Measurements from ENCODE around the gene TNFAIP2.
"Not testable (repeated sequence)": the region's sequence is repeated elsewhere in the genome, so short reads cannot be mapped to it uniquely, and the experiment has no call there.

The TNFAIP2 gene

DNA sequence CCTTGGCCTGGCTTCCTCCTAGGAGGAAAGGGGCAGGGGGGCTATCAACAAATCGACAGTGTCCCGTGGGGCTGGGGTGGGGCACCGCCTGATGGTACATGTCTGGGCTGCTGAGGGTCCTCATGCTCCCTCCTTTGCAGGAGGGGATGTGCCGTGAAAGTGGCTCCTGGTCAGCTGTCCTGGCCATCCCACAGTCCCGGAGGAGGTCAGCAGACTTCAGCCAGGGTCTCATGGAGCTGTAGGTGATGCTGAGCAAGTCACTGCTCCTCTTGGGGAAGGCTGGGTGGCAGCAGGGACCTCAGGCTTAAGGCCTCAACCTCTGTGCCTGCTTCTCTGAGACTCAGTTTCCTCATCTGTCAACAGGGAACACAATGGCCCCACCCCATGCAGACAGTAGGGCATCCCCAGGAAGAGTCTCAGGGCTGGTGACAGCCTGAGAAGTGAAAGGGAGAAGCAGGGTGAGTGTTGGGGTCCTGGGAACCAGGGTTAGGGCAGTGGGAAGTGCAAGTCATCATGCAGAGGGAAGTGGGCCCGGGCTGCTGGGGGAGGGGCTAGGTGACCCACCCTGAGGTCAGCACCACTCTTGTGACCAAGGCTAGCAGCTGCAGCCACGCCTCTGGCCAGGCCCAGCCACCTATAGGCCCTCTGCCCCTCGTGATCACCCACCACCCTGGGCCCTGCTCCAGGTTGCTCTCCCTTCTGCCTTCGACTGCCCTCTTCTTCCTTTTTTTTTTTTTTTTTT, 4.4 kb upstream of the TNFAIP2 start:
- DNase-seq (ENCODE audit: low spot score in 2 of 2), result no peak
- Histone ChIP-seq H3K36me3 (replicated peaks) (no peaks in the 10 kb centered on the region), H3K27me3 (ENCODE audit: low read depth) (no peaks in the 10 kb centered on the region), H3K4me1 (peaks cover 9% of the 10 kb centered on the region), H3K4me3 (no peak overlapping the region), H3K9me3 (no peaks in the 10 kb centered on the region)
- in situ Hi-C loops (cut with MboI; ENCODE audit: low sequenced_read_pairs), result no loop called here

DNA sequence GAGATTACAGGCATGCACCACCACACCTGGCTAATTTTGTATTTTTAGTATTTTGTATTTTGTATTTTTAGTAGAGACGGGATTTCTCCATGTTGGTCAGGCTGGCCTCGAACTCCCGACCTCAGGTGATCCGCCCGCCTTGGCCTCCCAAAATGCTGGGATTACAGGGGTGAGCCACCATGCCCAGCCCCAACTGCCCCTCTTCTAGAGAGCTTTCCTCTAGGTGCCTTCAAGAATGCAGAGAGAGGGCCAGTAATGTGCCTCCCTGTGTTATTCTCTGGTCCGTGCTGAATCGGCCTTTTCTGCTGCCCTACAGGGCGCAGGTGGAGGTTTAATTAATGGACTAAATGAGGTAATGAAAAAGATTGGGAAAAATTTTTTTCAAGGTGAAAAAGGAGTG, 3.7 kb upstream of the TNFAIP2 start:
- H3K27me3 ChIP-seq (ENCODE audit: low read depth); in situ Hi-C loops (cut with MboI; ENCODE audit: low sequenced_read_pairs); H3K4me3 ChIP-seq; H3K36me3 ChIP-seq (replicated peaks); DNase-seq (ENCODE audit: low spot score in 2 of 2); H3K9me3 ChIP-seq: not testable (repeated sequence)
- H3K4me1 ChIP-seq, result peaks cover 11% of the 10 kb centered on the region

DNA sequence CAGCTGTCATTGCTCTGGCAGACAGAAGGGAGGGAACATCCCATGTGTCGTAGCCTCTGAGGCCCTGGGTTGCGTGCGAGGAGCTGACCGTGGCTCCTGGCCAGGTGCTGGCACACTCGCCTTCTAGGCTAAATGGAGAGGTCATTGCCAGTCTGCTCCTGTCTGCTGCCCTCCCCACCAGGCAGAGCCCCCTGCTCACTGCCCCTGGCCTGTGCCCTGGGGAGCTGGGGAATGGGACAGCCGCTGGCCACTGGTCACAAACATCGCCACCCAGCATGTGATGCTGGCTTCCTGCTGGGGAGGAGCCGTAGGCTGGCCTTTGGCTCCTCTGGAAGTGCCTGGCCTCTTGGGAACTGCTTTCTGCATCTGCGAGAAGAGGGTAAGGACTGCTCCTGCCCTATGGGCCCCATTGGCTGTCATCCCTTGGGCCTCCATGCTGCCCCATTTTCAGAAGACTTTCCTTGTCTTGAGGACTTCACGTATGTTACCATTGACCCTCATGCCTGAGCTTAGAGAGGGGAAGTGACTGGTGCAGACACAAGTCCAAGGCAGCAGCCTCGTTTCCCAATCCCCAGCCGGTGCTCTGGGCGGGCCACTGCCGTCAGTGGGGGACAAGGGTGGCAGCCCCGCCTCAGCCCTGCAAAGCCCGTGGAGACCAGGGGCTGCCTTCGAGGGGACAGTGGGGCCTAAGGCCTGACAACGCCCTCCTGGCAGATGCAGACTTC, 2.0 kb upstream of the TNFAIP2 start:
- Histone ChIP-seq H3K9me3 (no peaks in the 10 kb centered on the region; the same call in 1 of the 2 replicates), H3K36me3 (replicated peaks) (no peaks in the 10 kb centered on the region), H3K27me3 (ENCODE audit: low read depth) (no peaks in the 10 kb centered on the region), H3K4me1 (peaks cover 11% of the 10 kb centered on the region), H3K4me3 (no peak overlapping the region)
- in situ Hi-C loops (cut with MboI; ENCODE audit: low sequenced_read_pairs), result no loop called here
- no peak for DNase-seq (ENCODE audit: low spot score in 2 of 2)

DNA sequence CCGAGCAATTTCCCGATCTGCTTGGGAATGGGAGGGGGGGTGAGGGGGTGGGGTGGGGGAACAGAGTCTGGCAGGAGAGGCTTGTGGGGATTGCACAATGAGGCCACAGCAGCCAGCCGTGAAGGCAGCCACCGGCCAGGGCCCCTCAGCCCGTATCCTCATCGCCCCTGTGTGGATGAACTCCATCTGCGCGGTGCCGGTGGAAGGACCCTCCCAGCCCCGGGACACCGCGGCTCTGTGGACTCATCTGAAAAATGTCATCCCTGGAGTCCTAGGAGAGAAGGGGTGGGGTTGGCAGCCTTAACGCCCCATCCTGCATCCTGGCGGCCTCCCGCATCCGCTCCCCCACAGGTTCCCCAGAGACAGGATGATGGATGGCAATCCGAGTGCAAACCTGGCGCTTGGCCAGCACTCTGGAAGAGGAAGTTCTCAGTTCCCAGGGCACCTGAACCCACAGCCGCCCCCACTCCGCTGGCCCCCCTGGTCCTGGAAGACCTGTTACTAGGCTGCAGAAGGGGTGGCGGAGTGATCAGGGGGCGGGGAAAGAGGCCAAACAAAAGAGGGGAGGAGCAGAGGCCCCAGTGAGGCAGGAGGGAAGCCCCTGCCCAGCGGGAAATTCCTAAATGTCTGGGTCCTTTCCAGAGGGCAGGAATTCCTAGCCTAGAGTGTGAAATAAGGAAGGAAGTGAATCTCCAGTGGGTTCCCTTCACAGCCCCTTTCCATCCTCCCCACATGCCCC, 1.2 kb upstream of the TNFAIP2 start:
- Histone ChIP-seq H3K9me3 (no peaks in the 10 kb centered on the region; the same call in 1 of the 2 replicates), H3K27me3 (ENCODE audit: low read depth) (no peaks in the 10 kb centered on the region), H3K4me3 (no peak overlapping the region), H3K36me3 (replicated peaks) (no peaks in the 10 kb centered on the region), H3K4me1 (peaks cover 11% of the 10 kb centered on the region)
- DNase-seq (ENCODE audit: low spot score in 2 of 2), result peak; percentile 24 to 82
- in situ Hi-C loops (cut with MboI; ENCODE audit: low sequenced_read_pairs), result no loop called here

DNA sequence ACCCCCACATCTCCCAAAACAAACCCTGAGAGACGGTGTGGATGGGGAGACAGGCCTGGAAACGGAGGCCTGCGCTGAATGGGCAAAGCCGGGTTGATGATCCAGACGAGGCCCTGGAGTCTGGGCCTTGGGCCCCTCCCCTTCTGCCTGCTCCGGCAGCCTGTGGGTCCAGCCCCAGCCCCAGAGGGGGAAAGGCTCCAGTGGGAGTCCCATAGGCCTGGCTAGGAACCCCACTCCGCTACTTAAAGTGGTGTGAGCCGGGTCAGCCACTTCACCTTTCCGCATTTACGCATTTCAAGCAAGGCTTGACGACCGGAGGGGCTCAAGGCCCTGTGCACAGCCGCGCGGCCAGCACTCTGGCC, 695 bp upstream of the TNFAIP2 start:
- no peaks in the 10 kb centered on the region; the same call in 1 of the 2 replicates for H3K9me3 ChIP-seq
- H3K27me3 ChIP-seq (ENCODE audit: low read depth), result no peaks in the 10 kb centered on the region
- peak in 1 of 2 experiments; percentile 52 for DNase-seq (ENCODE audit: low spot score in 2 of 2)
- peak overlapping the region; percentile 46 for H3K4me3 ChIP-seq
- H3K4me1 ChIP-seq, result peaks cover 11% of the 10 kb centered on the region
- no peaks in the 10 kb centered on the region for H3K36me3 ChIP-seq (replicated peaks)
- in situ Hi-C loops (cut with MboI; ENCODE audit: low sequenced_read_pairs), result no loop called here

DNA sequence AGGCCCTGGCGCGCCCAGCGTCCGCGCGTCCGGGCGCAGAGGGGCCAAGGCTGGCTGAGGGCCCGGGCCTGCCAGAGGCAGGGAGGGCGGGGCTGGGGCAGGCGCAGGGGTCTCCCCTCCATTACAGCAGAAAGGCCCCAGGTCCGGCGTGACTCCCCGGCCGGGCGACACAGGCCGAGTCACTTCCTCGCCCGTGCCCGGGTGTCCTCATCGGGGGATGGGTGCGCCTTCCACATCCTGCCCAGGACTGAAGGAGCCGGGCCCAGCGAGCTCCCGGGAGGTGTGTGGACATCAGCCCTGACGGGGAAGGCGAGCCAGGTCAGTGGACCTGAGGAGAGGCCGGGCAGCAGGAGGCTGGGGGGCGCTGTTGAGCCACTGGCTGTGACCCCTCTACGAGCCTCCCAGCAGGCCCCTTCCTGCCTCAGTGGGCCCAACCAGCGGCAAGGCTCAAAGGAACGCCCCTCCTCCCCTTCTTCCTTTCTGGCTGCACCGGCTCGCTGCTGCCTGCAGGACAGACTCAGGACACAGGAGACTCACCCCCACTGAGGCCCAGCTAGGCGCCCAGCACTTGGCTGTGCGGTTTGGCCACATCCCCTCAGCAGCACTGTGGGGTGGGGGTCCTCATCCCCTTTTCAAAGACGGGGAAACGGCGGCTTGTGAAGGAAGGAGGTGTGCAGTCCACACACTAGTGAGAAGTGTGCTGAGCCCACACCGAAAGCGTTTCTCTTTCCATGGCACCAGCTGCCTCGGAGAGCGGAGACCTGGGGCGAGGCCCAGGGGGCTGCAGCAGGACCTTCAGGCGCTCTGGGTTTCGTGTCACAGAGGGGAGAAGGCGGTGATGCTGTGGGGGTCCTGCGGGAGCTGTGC, 606 bp downstream of the TNFAIP2 start:
- no peaks in the 10 kb centered on the region for H3K36me3 ChIP-seq (replicated peaks)
- peaks cover 11% of the 10 kb centered on the region for H3K4me1 ChIP-seq
- no peaks in the 10 kb centered on the region; the same call in 1 of the 2 replicates for H3K9me3 ChIP-seq
- in situ Hi-C loops (cut with MboI; ENCODE audit: low sequenced_read_pairs), result no loop called here
- peak; percentile 10 to 66 for DNase-seq (ENCODE audit: low spot score in 2 of 2)
- peak overlapping the region; percentile 46 for H3K4me3 ChIP-seq
- H3K27me3 ChIP-seq (ENCODE audit: low read depth), result no peaks in the 10 kb centered on the region

DNA sequence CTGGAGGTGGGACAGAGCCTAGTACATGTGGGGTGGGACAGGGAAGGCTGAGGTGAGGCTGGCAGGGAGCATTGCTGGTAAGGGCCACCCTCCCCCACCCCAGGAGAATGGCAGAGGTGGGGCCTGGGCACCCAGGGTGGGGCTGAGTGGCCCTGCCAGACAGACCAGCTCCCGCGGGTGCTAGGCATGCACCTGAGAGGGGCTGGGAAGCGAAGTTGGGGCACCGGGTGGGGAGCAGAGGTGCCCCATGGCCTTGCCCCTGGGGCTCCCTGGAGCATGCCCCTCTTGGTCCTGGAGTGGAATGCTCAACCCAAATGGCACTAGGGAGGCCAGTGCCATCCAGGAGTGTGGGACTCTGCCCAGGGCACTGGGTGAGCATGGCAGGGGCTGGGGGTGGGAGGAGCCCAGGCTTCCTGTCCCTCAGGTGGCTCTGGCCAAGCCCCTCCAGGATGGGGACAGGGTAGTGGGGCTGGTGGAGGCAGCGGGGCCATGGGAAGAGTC, 1.3 kb downstream of the TNFAIP2 start:
- H3K9me3 ChIP-seq, result no peaks in the 10 kb centered on the region; the same call in 1 of the 2 replicates
- peaks cover 11% of the 10 kb centered on the region for H3K4me1 ChIP-seq
- H3K27me3 ChIP-seq (ENCODE audit: low read depth), result no peaks in the 10 kb centered on the region
- DNase-seq (ENCODE audit: low spot score in 2 of 2), result no peak
- no peaks in the 10 kb centered on the region for H3K36me3 ChIP-seq (replicated peaks)
- H3K4me3 ChIP-seq, result peak overlapping the region; percentile 46; the same call in 1 of the 2 replicates
- in situ Hi-C loops (cut with MboI; ENCODE audit: low sequenced_read_pairs), result no loop called here

DNA sequence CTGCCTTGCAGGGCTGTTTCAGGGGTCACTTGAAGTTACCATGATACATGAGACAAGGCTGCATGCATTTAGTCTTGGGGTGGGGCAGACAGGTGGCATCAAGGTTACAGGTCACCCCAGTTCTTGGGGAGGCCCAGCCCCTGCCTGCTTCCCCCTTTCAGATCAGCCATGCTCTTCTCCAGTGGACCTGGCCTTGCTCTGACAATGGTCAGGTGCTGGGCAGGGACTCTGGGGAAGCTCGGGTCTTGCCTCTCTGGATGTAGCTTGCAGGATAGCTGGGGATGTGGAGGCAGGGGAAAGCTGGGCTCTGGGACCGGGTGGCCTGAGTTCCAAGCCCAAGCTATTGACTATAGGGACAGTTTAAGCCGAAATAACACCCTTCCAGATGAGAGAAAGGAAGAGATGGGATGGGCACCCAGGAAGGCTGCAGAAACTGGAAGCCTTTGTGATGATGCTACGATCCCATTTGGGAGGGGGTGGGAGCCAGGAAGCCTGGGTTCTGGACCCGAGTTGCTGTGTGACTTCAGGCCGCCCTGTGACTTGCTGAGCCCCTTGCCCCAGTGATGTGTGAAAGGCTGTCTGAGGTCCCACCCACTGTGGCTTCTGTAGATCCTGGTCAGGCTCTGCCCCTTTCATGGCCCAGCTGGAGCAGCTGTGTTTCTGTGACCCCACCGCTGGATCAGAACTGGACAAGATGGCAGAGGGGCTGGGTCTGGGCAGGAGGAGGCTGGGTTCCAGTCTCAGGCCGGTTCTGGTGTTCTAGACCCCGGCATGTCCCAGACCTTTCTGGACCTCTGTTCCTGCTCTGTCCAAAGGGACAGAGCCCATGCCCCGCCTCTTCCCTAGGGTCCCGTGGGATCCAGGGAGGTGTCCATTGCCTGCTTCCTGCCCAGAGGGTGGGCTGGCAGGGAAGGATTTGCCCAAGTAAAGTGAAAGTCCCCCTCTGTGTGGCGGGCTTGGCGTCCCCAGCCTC, 2.1 kb downstream of the TNFAIP2 start:
- H3K27me3 ChIP-seq (ENCODE audit: low read depth), result no peaks in the 10 kb centered on the region
- no peak for DNase-seq (ENCODE audit: low spot score in 2 of 2)
- peaks cover 11% of the 10 kb centered on the region for H3K4me1 ChIP-seq
- in situ Hi-C loops (cut with MboI; ENCODE audit: low sequenced_read_pairs), result no loop called here
- H3K4me3 ChIP-seq, result no peak overlapping the region
- H3K36me3 ChIP-seq (replicated peaks), result no peaks in the 10 kb centered on the region
- H3K9me3 ChIP-seq, result no peaks in the 10 kb centered on the region; the same call in 1 of the 2 replicates

DNA sequence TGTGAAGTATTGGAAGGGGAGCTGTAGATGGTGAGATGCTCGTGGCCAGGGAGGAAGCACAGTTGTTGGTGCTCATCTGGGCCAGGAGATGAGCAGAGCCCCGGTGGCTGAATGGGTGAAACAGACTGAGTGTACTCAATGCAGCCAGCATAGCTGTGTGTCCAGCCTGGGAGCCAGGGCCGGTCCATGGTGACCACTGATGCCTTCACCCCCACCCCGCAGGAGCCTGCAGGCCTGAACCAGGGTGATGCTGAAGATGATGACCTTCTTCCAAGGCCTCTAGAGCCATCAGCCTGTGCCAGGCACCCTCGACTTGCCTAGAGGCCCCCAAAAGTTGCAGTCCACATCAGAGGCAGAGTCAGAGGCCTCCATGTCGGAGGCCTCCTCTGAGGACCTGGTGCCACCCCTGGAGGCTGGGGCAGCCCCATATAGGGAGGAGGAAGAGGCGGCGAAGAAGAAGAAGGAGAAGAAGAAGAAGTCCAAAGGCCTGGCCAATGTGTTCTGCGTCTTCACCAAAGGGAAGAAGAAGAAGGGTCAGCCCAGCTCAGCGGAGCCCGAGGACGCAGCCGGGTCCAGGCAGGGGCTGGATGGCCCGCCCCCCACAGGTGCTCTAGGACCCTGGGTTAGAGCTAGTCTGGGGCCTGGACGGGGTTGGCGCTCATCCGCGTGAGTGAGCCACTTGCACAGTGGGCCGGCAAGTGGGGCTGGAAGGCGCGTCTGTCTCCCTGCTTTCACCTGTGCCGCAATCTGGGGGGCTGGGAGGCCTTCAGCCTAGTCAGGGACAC, 3.0 kb downstream of the TNFAIP2 start:
- no peaks in the 10 kb centered on the region; the same call in 1 of the 2 replicates for H3K9me3 ChIP-seq
- peaks cover 11% of the 10 kb centered on the region for H3K4me1 ChIP-seq
- no peak for DNase-seq (ENCODE audit: low spot score in 2 of 2)
- H3K27me3 ChIP-seq (ENCODE audit: low read depth), result no peaks in the 10 kb centered on the region
- H3K36me3 ChIP-seq (replicated peaks), result no peaks in the 10 kb centered on the region
- in situ Hi-C loops (cut with MboI; ENCODE audit: low sequenced_read_pairs), result no loop called here
- no peak overlapping the region for H3K4me3 ChIP-seq

DNA sequence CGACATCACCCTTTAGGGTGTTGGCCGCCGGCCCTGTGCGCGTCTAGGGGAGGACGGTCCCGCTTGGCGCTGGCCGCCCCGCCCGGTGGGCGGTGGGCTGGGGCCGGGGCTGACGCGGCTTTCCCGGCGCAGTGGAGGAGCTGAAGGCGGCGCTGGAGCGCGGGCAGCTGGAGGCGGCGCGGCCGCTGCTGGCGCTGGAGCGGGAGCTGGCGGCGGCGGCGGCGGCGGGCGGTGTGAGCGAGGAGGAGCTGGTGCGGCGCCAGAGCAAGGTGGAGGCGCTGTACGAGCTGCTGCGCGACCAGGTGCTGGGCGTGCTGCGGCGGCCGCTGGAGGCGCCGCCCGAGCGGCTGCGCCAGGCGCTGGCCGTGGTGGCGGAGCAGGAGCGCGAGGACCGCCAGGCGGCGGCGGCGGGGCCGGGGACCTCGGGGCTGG, 3.6 kb downstream of the TNFAIP2 start:
- no peak for DNase-seq (ENCODE audit: low spot score in 2 of 2)
- Histone ChIP-seq H3K9me3 (no peaks in the 10 kb centered on the region; the same call in 1 of the 2 replicates), H3K27me3 (ENCODE audit: low read depth) (no peaks in the 10 kb centered on the region), H3K4me3 (no peak overlapping the region), H3K36me3 (replicated peaks) (no peaks in the 10 kb centered on the region), H3K4me1 (peaks cover 11% of the 10 kb centered on the region)
- in situ Hi-C loops (cut with MboI; ENCODE audit: low sequenced_read_pairs), result no loop called here

DNA sequence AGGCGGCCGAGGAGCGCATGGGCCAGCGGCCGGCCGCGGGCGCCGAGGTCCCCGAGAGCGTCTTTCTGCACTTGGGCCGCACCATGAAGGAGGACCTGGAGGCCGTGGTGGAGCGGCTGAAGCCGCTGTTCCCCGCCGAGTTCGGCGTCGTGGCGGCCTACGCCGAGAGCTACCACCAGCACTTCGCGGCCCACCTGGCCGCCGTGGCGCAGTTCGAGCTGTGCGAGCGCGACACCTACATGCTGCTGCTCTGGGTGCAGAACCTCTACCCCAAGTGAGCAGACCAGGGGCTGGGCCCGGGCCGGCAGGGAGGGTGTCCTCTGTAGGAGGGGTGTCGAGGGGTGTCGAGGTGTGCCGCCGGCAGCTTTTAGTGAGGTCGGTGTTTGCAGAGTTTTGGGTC, 4.1 kb downstream of the TNFAIP2 start:
- DNase-seq (ENCODE audit: low spot score in 2 of 2), result no peak
- in situ Hi-C loops (cut with MboI; ENCODE audit: low sequenced_read_pairs), result no loop called here
- peaks cover 8% of the 10 kb centered on the region for H3K4me1 ChIP-seq
- H3K9me3 ChIP-seq, result no peaks in the 10 kb centered on the region; the same call in 1 of the 2 replicates
- H3K27me3 ChIP-seq (ENCODE audit: low read depth), result no peaks in the 10 kb centered on the region
- no peaks in the 10 kb centered on the region for H3K36me3 ChIP-seq (replicated peaks)
- no peak overlapping the region for H3K4me3 ChIP-seq

Data from HAP-1 (cell line).